HepG2 (cell line): ENCODE results near the gene VDAC2. TPM values are rescaled to one million over a fixed set of nuclear protein-coding genes. Genes with fewer than 3 reads are reported as not detected.
A peak's percentile ranks its signal among the peaks of the same experiment; 100 is the strongest.

Source experiments
- BHLHE40 ChIP-seq: IDR thresholded peaks from 2 replicates; pipeline ENCODE4 v1.6.1; 2011; ENCODE audit warnings: low read length, improper control_type of control experiment
- DDIT3 ChIP-seq: sonication (generic); formaldehyde crosslinking; IDR thresholded peaks from 2 replicates; pipeline ENCODE4 v1.4.0; 2020; ENCODE audit warnings: mild to moderate bottlenecking, missing genetic modification reagents
- KDM2A ChIP-seq: sonication (generic); formaldehyde crosslinking; IDR thresholded peaks from 2 replicates; pipeline ENCODE4 v1.4.0; 2020; ENCODE audit warnings: low read depth, missing genetic modification reagents, borderline replicate concordance
- MIER3 ChIP-seq: IDR thresholded peaks from 2 replicates; pipeline ENCODE4 v1.6.1; 2016; ENCODE audit warnings: missing compliant biosample characterization, borderline replicate concordance
- MTA1 ChIP-seq: sonication (generic); formaldehyde crosslinking; IDR thresholded peaks from 2 replicates; pipeline ENCODE4 v1.4.0; 2020; ENCODE audit warnings: missing genetic modification reagents, mild to moderate bottlenecking, borderline replicate concordance
- NRL ChIP-seq: sonication (generic); formaldehyde crosslinking; IDR thresholded peaks from 2 replicates; pipeline ENCODE4 v1.5.0; 2020; ENCODE audit warnings: missing genetic modification reagents, mild to moderate bottlenecking, moderate library complexity, borderline replicate concordance
- PTBP1 ChIP-seq: fragments of 200-400 bp; formaldehyde crosslinking; IDR thresholded peaks from 2 replicates; pipeline ENCODE4 v1.6.1; 2018; ENCODE audit warnings: low read length, low read depth; ENCODE audit not compliant: poor library complexity, severe bottlenecking
- RCOR2 ChIP-seq: IDR thresholded peaks from 2 replicates; pipeline ENCODE4 v1.6.1; 2016; ENCODE audit warnings: missing biosample characterization, missing genetic modification reagents
- REXO4 ChIP-seq: sonication (generic); formaldehyde crosslinking; IDR thresholded peaks from 2 replicates; pipeline ENCODE4 v1.8.0; 2022; ENCODE audit warnings: missing genetic modification reagents, mild to moderate bottlenecking, borderline replicate concordance
- RXRB ChIP-seq: IDR thresholded peaks from 2 replicates; pipeline ENCODE4 v1.6.1; 2016; ENCODE audit warnings: borderline replicate concordance, missing genetic modification reagents, missing compliant biosample characterization
- SMAD9 ChIP-seq: sonication (generic); formaldehyde crosslinking; IDR thresholded peaks from 2 replicates; pipeline ENCODE4 v1.5.1; 2020; ENCODE audit warnings: mild to moderate bottlenecking, missing genetic modification reagents
- SOX6 ChIP-seq, 2 experiments: fragments of 450-650 bp in 1 of 2; sonication (generic) in 1 of 2; formaldehyde crosslinking in 1 of 2; IDR thresholded peaks; 2 replicates each; pipeline versions ENCODE4 v1.4.0 to v1.6.1; 2017 to 2020; ENCODE audit warnings: antibody characterized with exemption in 1 of 2, mild to moderate bottlenecking in 1 of 2, missing genetic modification reagents in 1 of 2
- SSRP1 ChIP-seq: IDR thresholded peaks from 2 replicates; pipeline ENCODE4 v1.6.1; 2016; ENCODE audit warnings: control low read depth
- TGIF2 ChIP-seq: IDR thresholded peaks from 2 replicates; pipeline ENCODE4 v1.6.1; 2016; ENCODE audit warnings: control low read depth, missing compliant biosample characterization
- ZBTB38 ChIP-seq: sonication (generic); formaldehyde crosslinking; IDR thresholded peaks from 2 replicates; pipeline ENCODE4 v1.5.1; 2020; ENCODE audit warnings: mild to moderate bottlenecking, missing genetic modification reagents
- ZBTB7B ChIP-seq: sonication (generic); formaldehyde crosslinking; IDR thresholded peaks from 2 replicates; pipeline ENCODE4 v1.4.0; 2020; ENCODE audit warnings: missing genetic modification reagents
- ZC3H13 ChIP-seq: sonication (generic); formaldehyde crosslinking; IDR thresholded peaks from 2 replicates; pipeline ENCODE4 v1.8.1; 2023; ENCODE audit warnings: mild to moderate bottlenecking, missing genetic modification reagents, moderate library complexity
- ZFP36L1 ChIP-seq: sonication (generic); formaldehyde crosslinking; IDR thresholded peaks from 2 replicates; pipeline ENCODE4 v1.8.0; 2022; ENCODE audit warnings: mild to moderate bottlenecking, missing genetic modification reagents, moderate library complexity
- ZNF136 ChIP-seq: sonication (generic); formaldehyde crosslinking; IDR thresholded peaks from 2 replicates; pipeline ENCODE4 v1.8.1; 2022; ENCODE audit warnings: low read depth, mild to moderate bottlenecking, moderate library complexity, missing genetic modification reagents
- ZNF205 ChIP-seq: IDR thresholded peaks from 2 replicates; pipeline ENCODE4 v1.6.1; 2018; ENCODE audit warnings: missing biosample characterization, missing genetic modification reagents
- ZNF737 ChIP-seq: sonication (generic); formaldehyde crosslinking; IDR thresholded peaks from 2 replicates; pipeline ENCODE4 v1.5.0; 2020; ENCODE audit warnings: missing genetic modification reagents, mild to moderate bottlenecking, borderline replicate concordance
- polyA plus RNA-seq, 8 experiments: library from polyadenylated mRNA; depleted of rRNA in 3 of 8; stranded (reverse) in 7 of 8; unstranded in 1 of 8; fragments of >200 nt; fragmentation: Illumina TruSeq in 4 of 8; extraction: Trizol in 4 of 8; gene quantifications; 2 replicates each; pipeline versions ENCODE4 v1.2.1 to v1.2.3, GENCODE V29; 2011 to 2016; ENCODE audit warnings: low read depth in 4 of 8, missing spikeins in 1 of 8, mixed read lengths in 1 of 8; ENCODE audit not compliant: insufficient read depth in 1 of 8
- total RNA-seq, 5 experiments: library from RNA; depleted of rRNA; stranded (reverse); fragments of >200 nt; fragmentation: Illumina TruSeq; extraction: Trizol; gene quantifications; 2 replicates each; pipeline ENCODE4 v1.2.3, GENCODE V29; 2016; ENCODE audit warnings: low read depth in 1 of 5
- TF ChIP-seq, protein P1 (sequence below): sonication (generic); formaldehyde crosslinking; IDR thresholded peaks from 2 replicates; pipeline ENCODE4 v1.5.1; 2020; ENCODE audit warnings: mild to moderate bottlenecking, moderate library complexity, missing genetic modification reagents
- TF ChIP-seq, protein P2 (sequence below), 2 experiments: sonication (generic) in 1 of 2; formaldehyde crosslinking in 1 of 2; IDR thresholded peaks; 2 replicates each; pipeline versions ENCODE4 v1.4.0 to v1.6.1; 2016 to 2020; ENCODE audit warnings: borderline replicate concordance in 1 of 2, low read depth in 1 of 2, mild to moderate bottlenecking in 1 of 2, missing genetic modification reagents in 1 of 2

Gene VDAC2
- total and polyA plus RNA-seq, 2 of the 13 experiments (the other 11 are each of a cell fraction or from before 2014, with no cell fraction given): 67.9 to 222 TPM

DNA sequence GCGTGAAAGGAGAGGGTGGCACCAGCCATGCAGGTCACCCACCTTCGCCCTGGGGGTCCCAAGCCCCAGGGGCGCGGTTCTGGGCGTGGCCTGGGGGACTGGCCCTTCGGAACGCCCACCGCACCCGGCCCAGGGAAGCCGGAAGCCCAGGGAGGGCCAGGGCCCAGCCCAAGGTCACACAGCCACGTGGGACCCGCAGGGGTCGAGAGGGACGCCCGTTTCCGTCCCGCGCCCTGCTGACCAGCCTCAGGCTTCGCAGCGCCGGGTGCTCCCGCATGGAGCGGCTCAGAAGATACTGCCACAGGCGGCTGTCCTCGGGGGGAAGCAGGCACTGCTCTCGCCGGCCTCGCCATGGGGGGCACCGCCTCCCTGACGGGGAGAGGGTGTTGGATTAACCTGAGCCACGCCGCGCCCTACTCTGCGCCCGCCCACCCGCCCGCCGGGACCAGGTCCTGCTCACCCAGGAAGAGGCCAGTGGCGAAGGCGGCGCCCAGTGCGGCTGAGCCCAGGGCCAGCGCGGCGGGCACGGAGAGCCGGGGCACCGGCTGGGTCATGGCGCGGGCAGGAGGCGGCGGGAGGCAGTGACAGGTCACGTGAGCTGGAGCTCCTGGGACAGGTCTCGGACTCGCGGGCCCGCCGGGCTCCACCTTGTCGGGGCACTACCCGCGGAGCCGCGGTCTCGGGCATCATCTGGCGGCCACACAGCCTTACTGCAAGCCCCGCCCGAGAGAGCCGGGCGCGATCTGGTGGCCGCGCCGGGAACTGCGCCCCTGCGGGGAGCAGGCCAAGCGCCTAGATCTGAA is 25.0 kb downstream of the VDAC2 start, which contains the start of gene COMTD1 (continued):
- peak; percentile 73 for TF ChIP-seq KDM2A (CRISPR knock-in tag)
- peak; percentile 50; the same call in 1 of the 2 replicates for TF ChIP-seq RXRB (CRISPR knock-in tag)
- TF ChIP-seq NRL: peak; percentile 80
- TF ChIP-seq SSRP1 (CRISPR knock-in tag): no peak
- TF ChIP-seq ZFP36L1 (CRISPR knock-in tag): peak; percentile 28; the same call in 1 of the 2 replicates
- no peak for TF ChIP-seq MTA1 (CRISPR knock-in tag)
- TF ChIP-seq REXO4 (CRISPR knock-in tag): no peak
- 0 out of 2 replicates have a peak, but pooled peaks have one; percentile 14 for TF ChIP-seq RCOR2 (CRISPR knock-in tag)
- TF ChIP-seq DDIT3 (CRISPR knock-in tag): no peak
- peak; percentile 63; the same call in 1 of the 2 replicates for TF ChIP-seq ZBTB38
- peak; percentile 93 for TF ChIP-seq BHLHE40
- TF ChIP-seq PTBP1: no peak
- TF ChIP-seq ZC3H13: no peak
- no peak for TF ChIP-seq ZNF136 (CRISPR knock-in tag)
- 0 out of 2 replicates have a peak, but pooled peaks have one; percentile 28 for TF ChIP-seq TGIF2 (CRISPR knock-in tag)
- no peak for TF ChIP-seq ZNF737 (CRISPR knock-in tag)
- TF ChIP-seq, protein P1, sequence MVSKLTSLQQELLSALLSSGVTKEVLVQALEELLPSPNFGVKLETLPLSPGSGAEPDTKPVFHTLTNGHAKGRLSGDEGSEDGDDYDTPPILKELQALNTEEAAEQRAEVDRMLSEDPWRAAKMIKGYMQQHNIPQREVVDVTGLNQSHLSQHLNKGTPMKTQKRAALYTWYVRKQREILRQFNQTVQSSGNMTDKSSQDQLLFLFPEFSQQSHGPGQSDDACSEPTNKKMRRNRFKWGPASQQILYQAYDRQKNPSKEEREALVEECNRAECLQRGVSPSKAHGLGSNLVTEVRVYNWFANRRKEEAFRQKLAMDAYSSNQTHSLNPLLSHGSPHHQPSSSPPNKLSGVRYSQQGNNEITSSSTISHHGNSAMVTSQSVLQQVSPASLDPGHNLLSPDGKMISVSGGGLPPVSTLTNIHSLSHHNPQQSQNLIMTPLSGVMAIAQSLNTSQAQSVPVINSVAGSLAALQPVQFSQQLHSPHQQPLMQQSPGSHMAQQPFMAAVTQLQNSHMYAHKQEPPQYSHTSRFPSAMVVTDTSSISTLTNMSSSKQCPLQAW: peak; percentile 38
- TF ChIP-seq, protein P2, sequence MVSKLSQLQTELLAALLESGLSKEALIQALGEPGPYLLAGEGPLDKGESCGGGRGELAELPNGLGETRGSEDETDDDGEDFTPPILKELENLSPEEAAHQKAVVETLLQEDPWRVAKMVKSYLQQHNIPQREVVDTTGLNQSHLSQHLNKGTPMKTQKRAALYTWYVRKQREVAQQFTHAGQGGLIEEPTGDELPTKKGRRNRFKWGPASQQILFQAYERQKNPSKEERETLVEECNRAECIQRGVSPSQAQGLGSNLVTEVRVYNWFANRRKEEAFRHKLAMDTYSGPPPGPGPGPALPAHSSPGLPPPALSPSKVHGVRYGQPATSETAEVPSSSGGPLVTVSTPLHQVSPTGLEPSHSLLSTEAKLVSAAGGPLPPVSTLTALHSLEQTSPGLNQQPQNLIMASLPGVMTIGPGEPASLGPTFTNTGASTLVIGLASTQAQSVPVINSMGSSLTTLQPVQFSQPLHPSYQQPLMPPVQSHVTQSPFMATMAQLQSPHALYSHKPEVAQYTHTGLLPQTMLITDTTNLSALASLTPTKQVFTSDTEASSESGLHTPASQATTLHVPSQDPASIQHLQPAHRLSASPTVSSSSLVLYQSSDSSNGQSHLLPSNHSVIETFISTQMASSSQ (IDR thresholded peaks at IDR 0.05; ENCODE audit: low read depth): no peak
- TF ChIP-seq, protein P2 (CRISPR knock-in tag; IDR thresholded peaks at IDR 0.05; ENCODE audit: borderline replicate concordance): peak; percentile 29
- no peak for TF ChIP-seq SOX6 (IDR thresholded peaks at IDR 0.05)
- TF ChIP-seq SOX6 (CRISPR knock-in tag; IDR thresholded peaks at IDR 0.05): peak; percentile 66
- TF ChIP-seq MIER3: no peak; the same call in 1 of the 2 replicates
- TF ChIP-seq ZNF205 (CRISPR knock-in tag): peak; percentile 54; the same call in 1 of the 2 replicates
- peak; percentile 50; the same call in 1 of the 2 replicates for TF ChIP-seq SMAD9 (CRISPR knock-in tag)
- TF ChIP-seq ZBTB7B (CRISPR knock-in tag): peak; percentile 94
